Left cardiac atrium (tissue), 4 donors: ENCODE results near the gene GATAD2B. TPM values are rescaled to one million over a fixed set of nuclear protein-coding genes. Genes with fewer than 3 reads are reported as not detected.
"Not testable (repeated sequence)": the region's sequence is repeated elsewhere in the genome, so short reads cannot be mapped to it uniquely, and the experiment has no call there.

ENCODE experiments used
- ATAC-seq, 2 donors: fragments of 200-7000 bp; cut with Tn5 transposase; one replicate each; pipeline ENCODE4 v1.9.1; 2020; ENCODE audit warnings: mild to moderate bottlenecking in 2 of 2, moderate library complexity in 2 of 2
- DNase-seq: peaks from one replicate; pipeline ENCODE4 v3.0.0-alpha.2; 2020
- intact Hi-C, 2 donors: fragments of 100-400 bp; cut with DNase I; formaldehyde crosslinking; loops; one replicate each; pipeline versions ENCODE4 v1.14.1 to v1.15.1; 2022 to 2023
- total RNA-seq, 2 donors: library from RNA; stranded (reverse); fragmentation: NEBNext Ultra II Directional; extraction: Animal tissue kit (Norgen Biotek cat#: 25700); gene quantifications; one replicate each; pipeline ENCODE4 v1.2.1, GENCODE V29; 2021
- donor health status: DM: no; HTN: yes; CAD: no.
- donor health status: DM: no; HTN: yes; CAD: no; lungs with severe emphysema.
- donor health status: DM: yes; HTN: yes; CAD: no.
- donor health status: Dilated cardiomyopathy.

The GATAD2B gene
- total RNA-seq, 2 donors from 2014 or later, result 29.0 to 39.5 TPM

- intact Hi-C loops, result no loop called here
- no peak for ATAC-seq
- no peak for DNase-seq
These were observed 15.6 kb downstream of the GATAD2B start for GRCh38 chr1:153907134-153907533.

DNA sequence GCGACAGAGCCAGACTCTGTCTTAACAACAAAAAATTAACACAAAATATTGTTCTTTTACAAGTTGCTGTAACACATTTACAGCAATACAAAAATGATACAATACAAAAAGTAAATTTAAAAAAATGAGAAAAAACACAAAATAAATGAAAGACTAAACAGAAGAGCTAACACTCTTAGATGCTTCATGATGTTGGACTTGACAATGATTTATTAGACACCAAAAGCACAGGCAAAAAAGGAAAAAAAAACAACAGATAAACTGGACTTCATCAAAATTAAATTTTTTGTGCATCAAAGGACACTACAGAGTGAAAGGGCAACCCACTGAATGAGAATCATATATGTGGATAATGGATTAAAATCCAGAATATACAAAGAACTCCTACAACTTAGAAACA, 16.4 kb downstream of the GATAD2B start:
- DNase-seq (no peak), ATAC-seq (no peak)
- intact Hi-C loops, result no loop called here

DNA sequence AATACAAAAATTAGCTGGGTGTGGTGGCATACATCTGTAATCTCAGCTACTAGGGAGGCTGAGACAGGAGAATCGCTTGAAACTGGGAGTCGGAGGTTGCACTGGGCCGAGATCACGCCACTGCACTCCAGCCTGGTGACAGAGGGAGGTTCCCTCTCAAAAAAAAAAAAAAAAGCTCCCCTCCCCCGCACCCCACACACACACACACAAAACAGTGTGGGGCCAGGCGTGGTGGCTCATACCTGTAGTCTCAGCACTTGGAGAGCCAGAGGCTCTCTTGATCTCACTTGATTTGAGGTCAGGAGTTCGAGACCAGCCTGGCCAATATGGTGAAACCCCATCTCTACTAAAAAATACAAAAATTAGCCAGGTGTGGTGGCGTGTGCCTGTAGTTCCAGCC, 16.9 kb downstream of the GATAD2B start:
- intact Hi-C loops, ATAC-seq, DNase-seq: not testable (repeated sequence)

DNA sequence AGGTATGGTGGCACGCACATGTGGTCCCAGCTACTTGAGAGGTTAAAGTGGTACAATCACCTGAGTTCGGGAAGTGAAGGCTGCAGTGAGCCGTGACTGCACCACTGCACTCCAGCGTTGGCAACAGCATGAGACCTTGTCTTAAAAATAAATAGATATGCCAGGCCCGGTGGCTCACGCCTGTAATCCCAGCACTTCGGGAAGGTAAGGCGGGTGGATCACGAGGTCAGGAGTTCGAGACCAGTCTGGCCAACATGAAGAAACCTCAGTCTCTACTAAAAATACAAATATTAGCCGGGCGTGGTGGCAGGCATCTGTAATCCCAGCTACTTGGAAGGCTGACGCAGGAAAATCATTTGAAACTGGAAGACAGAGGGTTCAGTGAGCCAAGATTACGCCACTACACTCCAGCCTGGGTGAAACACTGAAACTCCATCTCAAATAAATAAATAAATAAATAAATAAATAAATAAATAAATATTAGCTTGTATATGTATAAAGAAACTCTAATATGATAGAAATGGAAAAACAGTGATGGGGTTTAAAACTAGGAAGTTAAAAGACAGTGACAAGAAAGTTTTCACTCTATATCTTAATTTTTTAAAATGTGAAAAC, 18.8 kb downstream of the GATAD2B start:
- intact Hi-C loops, result loop anchor here in 1 of 2 donors (5.0 kb wide), 1 partner anchor 397 kb away; no protein-coding TSS in a partner anchor
- DNase-seq (no peak), ATAC-seq (peak; percentile 19 to 41)

DNA sequence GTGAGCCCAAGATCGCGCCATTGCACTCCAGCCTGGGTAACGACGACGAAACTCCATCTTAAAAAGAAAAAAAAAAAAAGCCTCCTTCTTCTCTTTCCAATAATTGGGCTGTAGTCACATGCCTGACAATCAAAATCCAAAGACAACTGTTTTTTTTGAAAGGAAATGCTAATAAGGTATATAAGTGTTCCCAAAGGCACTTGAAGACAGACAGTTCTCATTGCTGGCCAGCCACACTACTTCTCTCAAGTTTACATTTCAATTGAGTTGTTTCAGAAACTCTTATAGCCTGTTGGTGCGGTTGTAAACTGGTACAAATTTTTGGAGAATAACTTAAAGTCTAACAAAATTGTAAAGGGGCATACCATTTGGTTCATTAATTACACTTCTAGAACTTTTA, 23.3 kb downstream of the GATAD2B start:
- ATAC-seq, result no peak
- intact Hi-C loops, result no loop called here
- DNase-seq, result no peak

DNA sequence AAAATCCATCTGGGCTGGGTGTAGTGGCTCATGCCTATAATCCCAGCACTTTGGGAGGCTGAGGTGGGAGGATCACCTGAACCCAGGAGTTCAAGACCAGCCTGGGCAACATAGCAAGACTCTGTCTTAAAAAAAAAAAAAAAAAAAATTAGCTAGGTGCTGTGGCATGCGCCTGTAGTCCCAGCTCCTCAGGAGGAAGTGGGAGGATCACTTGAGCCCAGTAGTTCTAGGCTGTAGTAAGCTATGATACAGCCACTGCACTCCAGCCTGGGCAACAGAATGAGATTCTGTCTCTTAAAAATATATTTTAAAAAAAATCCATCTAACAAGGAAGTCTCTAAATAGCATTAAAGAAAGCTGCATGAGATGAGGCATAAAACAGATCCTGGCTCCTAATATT, 26.9 kb downstream of the GATAD2B start:
- intact Hi-C loops, DNase-seq: not testable (repeated sequence)
- peak in 1 of 2 donors; percentile 28 for ATAC-seq

- DNase-seq, ATAC-seq, intact Hi-C loops: not testable (repeated sequence)
These were observed 31.7 kb downstream of the GATAD2B start for GRCh38 chr1:153891042-153891441.

GRCh38 chr1:153888533-153888932, 34.2 kb downstream of the GATAD2B start:
- intact Hi-C loops, result loop anchor here in 1 of 2 donors (10.0 kb wide), 1 partner anchor 64 kb away; no protein-coding TSS in a partner anchor
- no peak for DNase-seq
- peak; percentile 34 to 59 for ATAC-seq

GRCh38 chr1:153886127-153886526, 36.6 kb downstream of the GATAD2B start:
- DNase-seq (no peak), ATAC-seq (no peak)
- intact Hi-C loops, result loop anchor here in 1 of 2 donors (10.0 kb wide), 1 partner anchor 61 kb away; no protein-coding TSS in a partner anchor

DNA sequence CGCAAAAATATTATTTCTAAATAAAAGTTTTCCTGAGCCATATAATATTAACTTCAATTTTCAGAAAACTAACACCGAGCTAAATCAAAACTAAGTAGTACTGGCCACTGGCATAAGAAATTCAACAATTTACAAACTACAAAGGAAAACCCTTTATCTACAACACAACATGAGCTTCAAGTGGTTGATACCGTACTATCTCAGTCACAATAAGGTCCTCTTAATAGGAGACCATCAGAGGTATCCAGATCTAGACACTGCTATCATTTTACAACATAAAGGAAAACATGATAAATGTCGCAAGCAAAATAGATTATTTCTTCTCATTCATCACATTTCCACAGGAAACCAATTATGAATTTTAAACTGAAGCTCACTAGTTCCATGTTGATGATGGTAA, 39.5 kb downstream of the GATAD2B start:
- no peak for ATAC-seq
- DNase-seq, result no peak
- intact Hi-C loops, result loop anchor here in 1 of 2 donors (10.0 kb wide), 1 partner anchor 58 kb away; no protein-coding TSS in a partner anchor

GRCh38 chr1:153882296-153882912, 40.4 kb downstream of the GATAD2B start:
- ATAC-seq (no peak), DNase-seq (no peak)
- intact Hi-C loops, result loop anchor here in 1 of 2 donors (10.0 kb wide), 1 partner anchor 58 kb away; no protein-coding TSS in a partner anchor

GRCh38 chr1:153881751-153882150, 41.0 kb downstream of the GATAD2B start:
- intact Hi-C loops, result loop anchor here in 1 of 2 donors (10.0 kb wide), 1 partner anchor 57 kb away; no protein-coding TSS in a partner anchor
- no peak for DNase-seq
- peak in 1 of 2 donors; percentile 28 for ATAC-seq

DNA sequence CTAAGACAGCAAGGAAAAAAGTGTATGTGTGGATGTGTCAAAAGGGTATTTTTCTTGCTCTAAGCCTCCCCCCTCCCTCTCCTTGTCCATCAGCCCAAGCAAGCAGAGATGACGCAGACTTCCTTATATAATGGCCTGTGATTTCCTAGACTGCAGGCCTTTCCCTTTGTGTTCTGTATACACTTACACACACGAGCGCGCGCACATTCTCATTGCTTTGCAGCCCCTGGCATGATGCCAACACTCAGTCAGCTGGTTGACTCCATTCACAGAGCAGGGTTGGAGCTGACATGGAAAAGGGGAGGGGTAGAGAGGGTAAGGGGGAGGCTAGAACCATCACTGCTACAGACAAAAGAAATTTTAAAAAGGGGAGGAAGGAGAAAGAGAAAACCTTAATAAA, 41.8 kb downstream of the GATAD2B start:
- ATAC-seq (peak; percentile 94 to 95), DNase-seq (peak; percentile 87)
- intact Hi-C loops, result loop anchor here in 1 of 2 donors (10.0 kb wide), 1 partner anchor 56 kb away; no protein-coding TSS in a partner anchor

DNA sequence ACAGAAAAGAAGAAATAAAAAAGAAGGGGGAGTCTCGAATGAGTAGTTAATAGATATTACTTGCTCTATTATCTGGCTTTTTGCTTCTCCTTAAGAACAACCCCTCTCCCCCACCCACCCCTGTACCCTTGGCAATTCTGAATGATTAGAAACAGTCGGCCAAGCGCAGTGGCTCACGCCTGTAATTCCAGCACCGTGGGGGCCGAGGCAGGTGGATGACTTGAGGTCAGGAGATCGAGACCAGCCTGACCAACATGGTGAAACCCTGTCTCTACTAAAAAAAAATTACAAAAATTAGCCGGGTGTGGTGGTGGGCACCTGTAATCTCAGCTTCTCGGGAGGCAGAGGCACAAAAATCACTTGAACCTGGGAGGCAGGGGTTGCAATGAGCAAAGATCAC, 42.7 kb downstream of the GATAD2B start:
- DNase-seq (no peak), ATAC-seq (no peak)
- intact Hi-C loops, result loop anchor here in 1 of 2 donors (10.0 kb wide), 1 partner anchor 55 kb away; no protein-coding TSS in a partner anchor

- ATAC-seq (no peak), DNase-seq (no peak)
- intact Hi-C loops, result no loop called here
These were observed 45.7 kb downstream of the GATAD2B start for GRCh38 chr1:153877112-153877511.

GRCh38 chr1:153872934-153873333, 49.8 kb downstream of the GATAD2B start:
- no peak for DNase-seq
- intact Hi-C loops, result no loop called here
- no peak for ATAC-seq

DNA sequence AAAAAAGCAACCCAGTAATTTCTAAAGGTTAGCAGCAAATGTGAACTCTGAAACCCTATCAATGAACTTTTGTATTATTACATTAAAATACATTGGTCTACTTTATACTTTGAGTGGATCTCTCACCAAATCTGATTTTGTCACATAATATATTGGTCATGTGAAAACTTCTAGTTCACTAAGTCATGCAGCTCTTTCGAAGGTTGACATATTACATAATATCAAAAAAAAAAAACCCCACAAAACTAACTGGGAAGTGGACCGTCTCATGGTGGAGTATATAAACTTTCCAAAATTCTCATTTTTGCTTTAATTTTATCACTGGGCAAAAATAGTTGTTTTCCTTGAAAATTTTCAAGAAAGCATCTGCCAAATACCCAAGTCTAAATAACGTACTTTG, 50.4 kb downstream of the GATAD2B start:
- intact Hi-C loops, result no loop called here
- ATAC-seq (no peak), DNase-seq (no peak)

DNA sequence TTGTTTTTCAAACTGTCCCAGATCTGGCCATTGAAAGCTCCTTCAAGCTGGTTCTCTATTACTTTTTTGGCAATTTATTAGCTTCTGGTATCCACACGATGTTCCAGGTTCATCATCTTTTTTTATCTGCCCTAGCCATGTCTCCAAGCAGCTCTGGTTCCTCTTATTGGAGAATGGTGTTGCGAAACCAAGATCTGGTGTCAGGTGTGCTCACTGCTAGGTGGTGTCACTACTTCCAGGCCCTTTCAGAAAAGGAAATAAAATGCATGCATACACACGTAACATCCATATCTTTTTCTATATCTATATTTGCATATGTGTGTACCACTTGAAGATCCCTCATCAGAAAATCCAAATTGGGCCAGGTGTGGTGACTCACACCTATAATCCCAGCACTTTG, 53.3 kb downstream of the GATAD2B start:
- ATAC-seq, result no peak
- intact Hi-C loops, result no loop called here
- no peak for DNase-seq

DNA sequence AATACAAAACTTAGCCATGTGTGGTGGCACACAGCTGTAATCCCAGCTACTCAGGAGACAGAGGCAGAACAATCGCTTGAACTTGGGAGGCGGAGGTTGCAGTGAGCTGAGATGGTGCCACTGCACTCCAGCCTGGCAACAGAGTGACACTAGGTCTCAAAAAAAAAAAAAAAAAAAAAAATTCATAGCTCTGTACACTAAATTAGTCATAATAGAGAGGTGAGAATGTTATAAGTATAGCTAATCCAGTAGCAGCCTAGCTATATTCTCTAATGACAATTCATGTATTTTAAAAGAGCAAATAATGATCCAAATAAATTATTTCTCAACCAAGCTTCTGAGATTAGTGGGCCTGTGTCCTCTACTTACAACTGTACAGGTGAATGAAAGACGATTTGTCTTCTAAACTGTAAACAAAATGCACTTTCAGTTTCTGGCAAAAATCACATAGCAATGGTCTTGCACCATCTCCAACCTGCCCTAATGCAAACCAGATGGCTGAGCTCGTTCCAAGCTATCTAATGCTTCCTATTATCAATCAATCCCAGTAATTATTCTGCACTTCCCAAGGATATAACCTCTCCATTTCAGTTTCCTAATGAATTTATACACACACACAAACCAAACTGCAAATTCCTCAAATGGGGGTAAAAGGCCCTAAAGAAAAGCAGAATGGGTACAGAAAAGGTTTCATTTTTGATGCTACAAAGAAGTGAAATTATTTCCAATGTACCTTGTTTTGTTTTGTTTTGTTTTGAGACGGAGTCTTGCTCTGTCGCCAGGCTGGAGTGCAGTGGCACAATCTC, 56.5 kb downstream of the GATAD2B start:
- intact Hi-C loops, result no loop called here
- no peak for ATAC-seq

DNA sequence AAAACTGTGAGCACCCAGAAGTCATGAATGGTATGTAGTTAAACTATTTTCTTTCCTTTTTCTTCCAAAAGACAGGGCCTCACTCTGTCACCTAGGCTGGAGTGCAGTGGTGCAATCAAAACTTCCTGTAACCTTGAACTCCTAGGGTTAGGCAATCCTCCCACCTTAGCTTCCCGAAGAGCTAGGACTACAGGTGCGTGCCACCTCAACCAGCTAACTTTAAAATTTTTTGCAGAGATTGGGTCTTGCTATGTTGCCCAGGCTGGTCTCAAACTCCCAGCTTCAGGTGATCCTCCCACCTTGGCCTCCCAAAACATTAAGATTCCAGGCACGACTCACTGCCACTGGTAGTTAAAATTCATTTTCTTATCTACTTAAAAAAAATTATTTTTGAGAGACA, 62.5 kb downstream of the GATAD2B start:
- DNase-seq, result no peak
- no peak for ATAC-seq
- intact Hi-C loops, result no loop called here

More for the DNA sequence above, 56.5 kb downstream of the GATAD2B start:
- no peak for DNase-seq
